OCI-LY7 (cell line): ENCODE measurements around the gene TP53TG3B. TPM values are rescaled to one million over a fixed set of nuclear protein-coding genes. Genes with fewer than 3 reads are reported as not detected.

Source experiments
- small RNA-seq: library from RNA; depleted of rRNA; stranded (forward); fragments of <200 nt; gene quantifications from one replicate; pipeline ENCODE3, GENCODE V24; 2014
- total RNA-seq, 2 experiments: library from RNA; depleted of rRNA in 1 of 2; stranded (reverse); fragments of >200 nt in 1 of 2; shearing (Covaris generic) in 1 of 2; gene quantifications; 2 replicates each; pipeline ENCODE4 v1.2.3, GENCODE V29; 2014 to 2022

TP53TG3B gene
- total RNA-seq, 2 experiments from 2014 or later, result not detected

Small RNA genes within 50 kb of the gene (small RNA-seq; reads per million reads assigned to genes)
- not detected for gene AC141257.3
- not detected for gene AC141257.4

Other genes starting within 250 kb of the TP53TG3B start
- gene TP53TG3C, start 166.6 kb upstream of the TP53TG3B start, total RNA-seq (2014; rRNA removed; shearing (Covaris generic)), result not detected in 2 replicates
- not detected in 2 replicates for gene TP53TG3C, start 166.6 kb upstream of the TP53TG3B start, total RNA-seq (2022)
- not detected in 2 replicates for gene TP53TG3E, start 56.5 kb upstream of the TP53TG3B start, total RNA-seq (2014; rRNA removed; shearing (Covaris generic))
- gene TP53TG3E, start 56.5 kb upstream of the TP53TG3B start, total RNA-seq (2022), result not detected in 2 replicates
- not detected in 2 replicates for gene TP53TG3F, start 98.8 kb downstream of the TP53TG3B start, total RNA-seq (2014; rRNA removed; shearing (Covaris generic))
- not detected in 2 replicates for gene TP53TG3F, start 98.8 kb downstream of the TP53TG3B start, total RNA-seq (2022)